Hypothalamus (tissue), 51 donors: ENCODE data around the gene STT3B.
"Not testable (repeated sequence)": the region's sequence is repeated elsewhere in the genome, so short reads cannot be mapped to it uniquely, and the experiment has no call there.

ENCODE experiments used
- DNase-seq, 51 donors: peaks; one replicate each; lab custom pipeline; 2025; lab: John Stamatoyannopoulos, UW

STT3B gene

GRCh38 chr3:31532587-31533168, at the start of gene STT3B:
Gene STT3B, plus strand, starts transcription at chr3:31532925. Its CDS starts 74 bp downstream, at chr3:31532999.
- peak in 35 of 51 donors; percentile 54 to 98 (median 83) for DNase-seq

- no peak for DNase-seq
Observed at GRCh38 chr3:31483776-31484175, 48.9 kb upstream of the STT3B start.

- DNase-seq = no peak
Observed at GRCh38 chr3:31485196-31485595, 47.5 kb upstream of the STT3B start.

- DNase-seq = no peak
Observed at GRCh38 chr3:31486865-31487533, 45.7 kb upstream of the STT3B start.

- DNase-seq = no peak
Observed at GRCh38 chr3:31488475-31489017, 44.2 kb upstream of the STT3B start.

- no peak for DNase-seq
Observed at GRCh38 chr3:31490502-31490901, 42.2 kb upstream of the STT3B start.

- no peak for DNase-seq
Observed at GRCh38 chr3:31491660-31492059, 41.1 kb upstream of the STT3B start.

GRCh38 chr3:31493149-31493548, 39.6 kb upstream of the STT3B start:
- no peak for DNase-seq

- peak in 1 of 51 donors; percentile 8 for DNase-seq
Observed at GRCh38 chr3:31495971-31496665, 36.6 kb upstream of the STT3B start.

GRCh38 chr3:31498791-31499190, 33.9 kb upstream of the STT3B start:
- no peak for DNase-seq

GRCh38 chr3:31499281-31499680, 33.4 kb upstream of the STT3B start:
- no peak for DNase-seq

- DNase-seq = no peak
Observed at GRCh38 chr3:31502803-31503221, 29.9 kb upstream of the STT3B start.

GRCh38 chr3:31503456-31503855, 29.3 kb upstream of the STT3B start:
- no peak for DNase-seq

GRCh38 chr3:31504230-31504629, 28.5 kb upstream of the STT3B start:
- no peak for DNase-seq

- DNase-seq = no peak
Observed at GRCh38 chr3:31505371-31506048, 27.2 kb upstream of the STT3B start.

- DNase-seq = not testable (repeated sequence)
Observed at GRCh38 chr3:31506515-31506914, 26.2 kb upstream of the STT3B start.

GRCh38 chr3:31508452-31509146, 24.1 kb upstream of the STT3B start:
- no peak for DNase-seq

GRCh38 chr3:31509147-31509728, 23.5 kb upstream of the STT3B start:
- no peak for DNase-seq

- no peak for DNase-seq
Observed at GRCh38 chr3:31514570-31514969, 18.2 kb upstream of the STT3B start.
